OCI-M2 (cell line): ENCODE data around the gene VAV2.
"Not testable (repeated sequence)": the region's sequence is repeated elsewhere in the genome, so short reads cannot be mapped to it uniquely, and the experiment has no call there.

Source experiments
- DNase-seq: peaks from one replicate; lab custom pipeline; 2025; ENCODE audit not compliant: unreplicated experiment; lab: John Stamatoyannopoulos, UW

VAV2 gene

GRCh38 chr9:133761641-133762248 is 230.4 kb downstream of the VAV2 start:
- DNase-seq = no peak

- no peak for DNase-seq
These were observed 231.3 kb downstream of the VAV2 start for GRCh38 chr9:133760713-133761290.

DNA sequence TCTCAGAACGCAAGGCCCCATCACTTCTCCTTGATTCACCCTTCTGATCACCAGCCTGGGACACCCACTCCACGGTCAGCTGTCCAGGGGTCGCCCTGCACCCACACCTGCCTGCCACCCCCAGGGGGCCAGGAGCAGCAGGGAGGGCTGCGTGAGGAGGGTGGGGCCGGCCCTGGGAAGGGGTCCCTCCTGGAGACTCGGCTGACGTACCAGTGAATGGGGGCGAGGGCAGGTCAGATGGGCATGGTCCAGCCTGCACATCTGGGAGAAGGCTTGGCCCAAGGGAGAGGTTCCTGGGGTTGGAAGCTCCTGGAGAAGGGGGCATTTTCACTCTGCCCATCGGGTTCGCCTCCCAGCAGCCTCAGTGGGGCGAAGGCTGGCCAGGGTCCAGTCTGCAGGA is 232.2 kb downstream of the VAV2 start:
- no peak for DNase-seq

DNA sequence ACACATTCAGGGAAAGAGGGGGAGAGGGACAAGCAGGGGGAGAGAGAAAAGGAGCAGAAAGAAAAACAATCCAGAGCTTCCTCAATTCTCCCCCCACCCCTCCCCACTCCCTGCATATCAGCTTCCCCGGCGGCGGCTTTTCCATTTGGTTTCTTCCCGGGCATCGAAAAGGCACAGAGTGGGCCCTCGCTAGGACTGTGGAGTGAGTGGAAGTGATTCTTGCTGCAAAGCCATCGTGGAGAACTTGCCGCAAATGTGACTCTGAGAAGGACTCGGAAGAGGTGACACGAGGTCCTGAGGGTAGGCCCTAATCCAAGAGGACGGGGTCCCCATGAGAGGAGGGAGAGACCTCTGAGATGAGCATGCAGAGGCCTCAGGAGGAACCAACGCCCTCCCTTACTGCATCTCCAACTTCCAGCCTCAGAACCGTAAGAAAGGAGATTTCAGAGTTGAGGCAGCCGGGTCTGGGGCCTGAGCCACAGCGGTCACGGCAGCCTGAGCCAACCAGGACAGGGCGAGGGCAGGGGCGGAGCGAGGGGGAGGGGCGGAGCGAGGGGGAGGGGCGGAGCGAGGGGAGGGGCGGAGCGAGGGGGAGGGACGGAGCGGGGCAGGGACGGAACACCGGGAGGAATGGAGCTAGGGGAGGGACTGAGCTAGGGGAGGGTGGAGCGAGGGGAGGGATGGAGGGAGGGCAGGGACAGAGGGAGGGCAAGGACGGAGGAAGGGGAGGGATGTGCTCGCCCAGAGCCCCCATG is 232.8 kb downstream of the VAV2 start:
- DNase-seq = no peak

DNA sequence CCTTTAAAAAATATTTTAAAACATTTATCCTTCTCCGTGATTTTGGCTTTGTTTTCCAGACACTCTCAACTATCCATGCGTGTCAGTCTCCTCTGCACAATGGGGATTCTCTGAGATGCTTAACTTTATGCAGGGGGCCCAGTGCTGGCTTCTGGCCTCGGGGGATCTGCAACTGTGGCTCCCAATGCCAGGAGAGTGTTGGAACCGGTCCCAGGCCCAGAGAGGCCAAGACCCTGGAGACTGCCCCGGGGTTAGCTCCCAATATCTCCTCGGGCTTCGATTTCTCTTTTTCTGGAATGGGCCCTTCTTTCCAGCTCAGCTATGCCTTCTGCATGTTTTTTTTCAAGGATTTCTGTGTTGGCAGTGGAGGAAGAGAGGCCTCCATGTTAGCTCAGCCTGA is 233.9 kb downstream of the VAV2 start:
- DNase-seq = no peak

GRCh38 chr9:133754688-133755227 is 237.4 kb downstream of the VAV2 start:
- no peak for DNase-seq

- no peak for DNase-seq
These were observed 237.9 kb downstream of the VAV2 start for GRCh38 chr9:133754187-133754586.

DNA sequence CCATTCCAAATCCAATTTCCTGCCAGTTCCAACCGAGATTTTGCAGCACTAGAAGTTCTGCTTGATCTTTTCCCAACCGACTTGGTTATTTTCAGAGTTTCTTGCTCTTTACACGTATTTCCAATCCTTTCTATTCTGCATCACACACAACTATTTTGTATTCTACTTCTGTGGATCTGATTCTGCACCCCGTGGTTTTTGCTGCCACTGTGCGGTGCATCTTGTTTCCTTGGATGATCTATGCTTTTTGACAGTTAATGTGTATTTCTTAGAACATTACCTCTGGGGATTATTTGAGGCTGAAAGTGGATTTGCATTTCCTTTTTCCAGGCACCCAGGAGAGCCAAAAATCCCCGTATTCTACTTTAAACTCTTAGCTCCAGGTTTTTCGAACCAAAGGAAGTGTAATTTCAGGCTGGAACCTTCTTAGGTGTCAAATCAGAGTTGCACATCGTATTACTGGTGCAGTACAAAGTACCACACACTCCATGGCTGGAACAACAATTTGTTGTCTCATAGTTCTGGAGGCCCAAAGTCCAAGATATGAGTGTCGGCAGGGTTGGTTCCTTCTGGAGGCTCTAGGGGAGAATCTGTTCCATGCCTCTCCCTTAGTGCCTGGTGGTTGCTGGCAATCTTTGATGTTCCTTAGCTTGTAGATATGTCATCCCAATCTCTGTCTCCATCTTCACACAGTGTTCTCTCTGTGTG is 239.2 kb downstream of the VAV2 start:
- no peak for DNase-seq

GRCh38 chr9:133750982-133751649 is 241.0 kb downstream of the VAV2 start:
- no peak for DNase-seq

- no peak for DNase-seq
These were observed 244.8 kb downstream of the VAV2 start for GRCh38 chr9:133747309-133747708.

- DNase-seq = not testable (repeated sequence)
These were observed 247.6 kb downstream of the VAV2 start for GRCh38 chr9:133744528-133744927.

DNA sequence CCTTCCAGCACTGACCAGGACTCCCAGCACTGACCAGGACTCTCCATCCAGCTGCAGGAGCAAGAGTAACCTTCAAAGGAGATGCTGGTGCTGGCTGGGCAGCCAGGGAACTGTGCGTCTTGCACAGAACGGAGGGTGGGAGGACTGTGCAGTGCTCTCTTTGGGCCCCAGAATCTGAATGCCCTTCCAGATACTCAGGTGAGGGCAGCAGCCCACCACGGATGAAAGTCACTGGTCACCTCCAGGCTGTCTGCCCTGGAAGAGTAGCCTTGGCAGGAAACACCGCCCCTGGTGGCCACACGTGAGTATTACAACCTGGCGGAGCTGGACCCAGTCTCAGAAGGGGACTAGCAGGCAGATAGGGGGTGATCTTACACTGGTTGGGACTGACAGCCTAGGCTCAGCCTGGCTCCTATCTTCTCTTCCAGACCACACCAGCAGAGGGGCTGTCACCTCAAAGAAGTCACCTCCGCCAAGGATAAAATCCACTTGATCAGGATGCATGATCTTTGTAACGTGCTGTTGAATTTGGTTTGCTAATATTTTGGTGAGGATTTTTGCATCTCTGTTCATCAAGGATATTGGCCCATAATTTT is 249.2 kb downstream of the VAV2 start:
- peak; percentile 31 for DNase-seq

DNA sequence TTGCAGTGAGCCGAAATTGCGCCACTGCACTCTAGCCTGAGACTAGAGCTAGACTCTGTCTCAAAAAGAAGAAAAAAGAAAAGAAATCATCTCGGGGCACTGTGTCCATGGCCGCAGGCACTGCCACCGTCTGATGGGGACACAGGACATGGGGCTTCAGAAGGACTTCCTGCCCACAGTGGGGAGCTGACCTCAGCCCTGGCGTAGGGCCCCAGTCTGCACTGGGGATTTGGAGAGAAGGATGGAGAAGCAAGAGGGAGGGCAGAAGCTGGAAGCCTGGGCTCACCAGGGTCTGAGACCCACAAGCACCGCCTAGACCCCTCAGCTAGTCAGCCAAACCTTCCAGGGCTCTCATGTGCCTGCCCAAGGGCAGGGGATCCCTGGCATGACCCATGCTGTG is 249.9 kb downstream of the VAV2 start:
- no peak for DNase-seq

DNA sequence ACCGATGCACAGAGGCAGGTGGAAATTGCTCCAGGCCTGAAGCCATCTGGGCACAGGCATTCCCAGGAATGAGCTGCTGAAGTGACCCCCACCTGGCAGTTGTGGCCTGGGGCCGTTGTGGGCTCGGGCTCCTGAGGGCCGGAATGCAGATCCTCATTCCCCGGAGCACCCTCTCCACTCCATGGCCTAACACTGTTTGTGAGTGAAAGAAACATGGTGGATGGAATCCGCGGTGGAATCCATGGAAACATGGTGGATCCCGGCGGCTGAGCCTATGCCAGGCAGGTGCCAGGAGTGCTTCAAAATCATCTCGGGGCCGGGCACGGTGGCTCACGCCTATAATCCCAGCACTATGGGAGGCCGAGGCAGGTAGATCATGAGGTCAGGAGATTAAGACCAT is 250.4 kb downstream of the VAV2 start:
- no peak for DNase-seq

DNA sequence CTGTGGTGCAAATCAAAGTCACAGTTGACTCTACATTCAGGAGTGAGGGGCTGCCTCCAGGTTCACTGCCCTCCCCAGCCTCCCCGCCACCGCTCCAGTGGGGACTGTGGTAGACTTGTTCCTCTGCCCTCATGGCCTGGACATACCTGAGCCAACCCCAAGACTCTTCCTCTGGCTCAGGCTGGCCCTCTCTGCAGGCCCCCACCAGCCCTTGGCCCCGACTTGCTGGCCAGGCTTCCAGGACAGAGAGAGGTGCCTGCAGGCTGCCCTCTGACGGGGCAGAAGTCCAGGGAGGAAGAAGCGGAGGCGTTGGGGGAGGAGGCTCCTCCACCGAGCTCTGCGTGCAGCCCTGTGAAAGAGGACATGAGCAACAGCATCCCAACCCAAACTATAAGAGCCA is 251.2 kb downstream of the VAV2 start:
- DNase-seq = no peak

DNA sequence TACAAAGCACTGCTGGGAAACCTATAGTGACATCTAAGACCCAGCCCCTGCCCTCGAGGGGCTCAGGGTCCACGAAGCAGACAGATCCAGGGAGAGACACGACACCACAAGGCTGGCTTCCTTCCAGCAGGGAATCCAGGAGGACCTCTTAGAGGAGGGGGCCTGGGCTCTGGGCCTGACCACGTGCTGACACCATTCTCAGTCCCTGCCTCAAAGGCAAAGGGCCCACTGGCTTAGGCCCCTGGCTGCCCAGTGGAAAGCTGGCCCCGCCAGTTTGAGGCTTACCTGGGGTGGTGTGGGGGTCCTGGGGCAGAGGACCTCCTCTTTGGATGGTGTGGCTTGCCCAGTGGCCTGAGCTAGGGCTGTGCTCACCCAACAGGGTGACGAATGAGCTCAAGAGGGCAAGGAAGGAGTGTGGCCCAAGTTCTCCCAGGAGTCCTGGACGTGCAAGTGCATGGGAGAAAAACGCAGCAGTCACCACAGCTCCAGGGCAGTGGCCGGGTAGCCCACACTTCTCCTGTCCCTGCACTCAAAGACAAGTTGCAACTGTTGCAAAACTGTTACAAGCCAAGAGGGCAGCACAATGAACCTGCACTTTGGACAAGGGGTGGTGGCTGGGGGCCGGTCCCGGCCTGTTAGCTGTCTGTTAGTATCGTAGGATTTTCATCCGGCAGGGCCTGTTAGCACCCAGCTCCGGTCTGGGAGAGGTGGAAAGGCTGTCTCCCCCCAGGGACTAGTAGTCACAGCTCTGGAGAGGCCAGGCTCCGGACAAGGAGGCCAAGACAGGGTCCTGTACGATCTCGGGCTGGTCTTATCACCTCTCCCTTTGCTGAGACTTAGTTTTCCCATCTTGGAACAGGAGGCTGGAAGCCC is 252.5 kb downstream of the VAV2 start:
- no peak for DNase-seq

DNA sequence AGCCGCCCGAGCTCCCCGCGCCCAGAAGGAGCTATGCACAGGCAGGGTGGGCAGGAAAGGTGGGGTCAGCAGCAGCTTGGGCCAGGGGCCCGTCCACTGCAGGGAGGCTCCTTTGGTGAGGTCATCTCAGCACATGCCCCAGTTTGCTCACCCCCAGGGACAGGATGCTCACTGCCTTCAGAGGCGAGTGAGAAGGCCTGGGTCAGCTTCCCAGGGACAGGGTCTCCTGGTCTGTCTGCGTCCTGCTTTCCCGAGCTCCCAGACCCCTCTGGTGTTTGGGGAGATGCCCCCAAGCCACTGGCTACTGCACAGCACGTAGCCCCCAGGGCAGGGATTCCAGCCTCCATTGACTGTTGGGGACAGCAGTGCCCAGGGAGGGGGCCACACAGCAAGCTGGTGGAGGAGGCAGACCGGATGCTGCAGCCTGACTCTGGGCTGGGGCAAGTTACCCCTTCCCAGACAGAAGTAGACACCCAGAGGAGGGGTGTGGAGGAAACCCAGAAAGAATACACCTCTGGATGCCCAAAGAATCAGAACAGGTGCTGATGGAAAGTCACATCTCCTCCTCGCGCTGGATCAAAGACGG is 253.4 kb downstream of the VAV2 start:
- no peak for DNase-seq

DNA sequence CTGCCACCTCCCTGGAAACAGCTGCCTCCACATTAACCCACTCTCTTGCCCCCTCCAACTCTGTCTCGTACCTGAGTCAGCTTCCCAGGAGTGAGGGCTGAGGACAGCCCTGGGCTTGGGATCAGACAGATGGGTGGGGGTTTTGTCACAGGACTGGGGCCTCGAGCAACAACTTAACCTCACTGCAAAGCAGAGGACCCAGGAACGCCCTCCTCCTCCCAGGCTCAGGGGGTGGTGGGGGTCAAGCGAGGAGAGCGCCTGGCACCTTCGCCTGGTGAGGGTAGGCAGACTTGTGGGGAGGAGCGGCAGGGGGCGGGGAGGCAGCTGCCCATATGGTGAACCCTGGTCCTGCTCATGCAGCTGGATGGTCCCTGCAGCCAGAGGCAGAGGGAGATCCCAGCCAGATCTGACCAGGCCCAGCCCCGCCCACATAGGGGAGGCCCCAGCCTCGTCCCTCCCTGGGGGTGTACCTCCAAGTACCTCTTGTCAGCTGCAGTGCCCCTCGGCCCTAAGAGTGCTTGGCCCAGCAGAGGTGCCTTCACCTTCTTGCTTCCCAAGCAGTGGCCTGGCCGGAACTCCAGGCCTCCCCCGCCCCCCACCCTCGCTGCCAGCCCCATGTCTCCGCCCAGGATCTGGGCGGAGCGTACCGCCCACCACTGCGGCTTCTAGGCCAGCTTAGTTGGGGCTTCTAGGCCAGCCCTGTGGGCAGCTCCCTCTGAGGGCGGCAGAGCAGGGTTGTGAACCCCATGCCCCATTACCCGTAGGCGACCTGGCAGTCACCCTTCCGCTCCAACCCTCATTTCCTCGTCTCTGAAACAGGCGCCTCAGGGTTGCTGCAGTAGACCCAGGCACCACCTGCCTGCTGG is 254.1 kb downstream of the VAV2 start, which contains the start of gene SARDH:
Gene SARDH, minus strand, starts transcription at position 579 of the 866 bp plus-strand sequence. CDS start 4,179 bp downstream, outside the sequence.
- no peak for DNase-seq
